ENCODE data around the gene DLG2. TPM values are rescaled to one million over a fixed set of nuclear protein-coding genes. Genes with fewer than 3 reads are reported as not detected.

Gene DLG2
- total and polyA plus RNA-seq, 2 donors (not counting 3 experiments of a cell fraction or from before 2014, with no cell fraction given) = 0.15 to 1.1 TPM

GRCh38 chr11:85052636-85053035, 574.5 kb downstream of the DLG2 start:
- Histone ChIP-seq H3K4me1 (ENCODE audit: control insufficient read depth, extremely low read depth, insufficient read depth, low read length) (no peaks in the 10 kb centered on the region), H3K79me2 (ENCODE audit: control insufficient read depth, insufficient read depth, low read length) (no peaks in the 10 kb centered on the region), H2AFZ (ENCODE audit: low read depth, low read length) (no peak overlapping the region), H3K27me3 (ENCODE audit: control insufficient read depth in 2 of 2, insufficient read depth in 2 of 2, low read length in 2 of 2) (no peaks in the 10 kb centered on the region), H3K4me2 (ENCODE audit: insufficient read depth, low read length) (no peak overlapping the region), H3K4me3 (replicated peaks in 1 of 3; ENCODE audit: insufficient read depth in 1 of 3, low read depth in 1 of 3, low read length in 3 of 3) (no peak overlapping the region), H3K9ac (replicated peaks; ENCODE audit: extremely low read depth, insufficient read depth, low read length) (no peak overlapping the region), H3K9me1 (replicated peaks; ENCODE audit: control insufficient read depth, extremely low read depth, insufficient read depth, low read length) (no peaks in the 10 kb centered on the region), H4K20me1 (replicated peaks; ENCODE audit: control insufficient read depth, extremely low read depth, insufficient read depth, low read length) (no peaks in the 10 kb centered on the region), H3K27ac (ENCODE audit: insufficient read depth, low read depth, low read length) (no peak overlapping the region), H3K36me3 (ENCODE audit: control insufficient read depth in 2 of 2, extremely low read depth in 1 of 2, insufficient read depth in 2 of 2, low read length in 2 of 2) (no peaks in the 10 kb centered on the region), H3K9me3 (replicated peaks; ENCODE audit: control insufficient read depth, insufficient read depth, low read length) (no peaks in the 10 kb centered on the region)
- TF ChIP-seq POLR2AphosphoS5 (IDR thresholded peaks at IDR 0.05; ENCODE audit: insufficient read depth, low read depth, low read length) (no peak), MYC (IDR thresholded peaks at IDR 0.05; ENCODE audit: low read depth, low read length) (no peak), MAX (IDR thresholded peaks at IDR 0.05; ENCODE audit: insufficient read depth, insufficient read length) (no peak), CTCF (IDR thresholded peaks at IDR 0.05; ENCODE audit: extremely low read depth in 1 of 2, insufficient read depth in 1 of 2, low read depth in 1 of 2, low read length in 2 of 2) (no peak), EZH2 (IDR thresholded peaks at IDR 0.05; ENCODE audit: borderline replicate concordance, low read depth, low read length, severe bottlenecking) (no peak), GATA2 (IDR thresholded peaks at IDR 0.05; ENCODE audit: insufficient read depth, insufficient read length, low read depth, low read length) (no peak), JUN (IDR thresholded peaks at IDR 0.05; ENCODE audit: borderline replicate concordance, insufficient read depth, insufficient read length, low read depth) (no peak), POLR2A (IDR thresholded peaks at IDR 0.05; ENCODE audit: low read depth, low read length) (no peak), FOS (IDR thresholded peaks at IDR 0.05; ENCODE audit: borderline replicate concordance, insufficient read depth, low read length) (no peak)
- dilution Hi-C loops (cut with MboI; ENCODE audit: extremely low pct_ligation_motif_present, low sequenced_read_pairs) (no loop called here), intact Hi-C loops (cut with micrococcal nuclease) (no loop called here)
- DNase-seq (ENCODE audit: low read depth, low spot score) (no peak), FAIRE-seq (no peak)
- no TSS peak for BruUV-seq (replicated peaks)
- POLR2A ChIA-PET = no interaction called here
- CTCF ChIA-PET = no interaction called here
